CD14-positive monocyte (primary cell): ENCODE measurements around the gene MXD4. TPM values are rescaled to one million over a fixed set of nuclear protein-coding genes. Genes with fewer than 3 reads are reported as not detected.
A peak's percentile ranks its signal among the peaks of the same experiment; 100 is the strongest.

Source experiments
- DNase-seq, 3 donors: peaks; one replicate each; pipeline ENCODE4 v3.0.0-alpha.2; 2011 to 2022
- H2AFZ ChIP-seq: 2 replicates; pipeline ENCODE4 v1.6.0; 2012; ENCODE audit warnings: mild to moderate bottlenecking, low read depth, low read length, inconsistent platforms; ENCODE audit not compliant: insufficient read depth, poor library complexity, severe bottlenecking
- H3K27ac ChIP-seq, 2 donors: 1 replicate in 1 of 2; 2 replicates in 1 of 2; pipeline ENCODE4 v1.5.1; 2012 to 2013; ENCODE audit warnings: low read length in 2 of 2, control low read depth in 1 of 2, inconsistent platforms in 1 of 2, low read depth in 1 of 2, mild to moderate bottlenecking in 1 of 2
- H3K27me3 ChIP-seq, 2 donors: one replicate each; pipeline versions ENCODE4 v1.6.0 to v1.6.1; 2011 to 2013; ENCODE audit warnings: low read length in 2 of 2; ENCODE audit not compliant: control insufficient read depth in 2 of 2, insufficient read depth in 2 of 2
- H3K36me3 ChIP-seq, 2 donors: replicated peaks in 1 of 2; 1 replicate in 1 of 2; 2 replicates in 1 of 2; pipeline versions ENCODE4 v1.5.1 to v1.6.1; 2012 to 2013; ENCODE audit warnings: low read length in 2 of 2, control low read depth in 1 of 2, inconsistent platforms in 1 of 2, mild to moderate bottlenecking in 1 of 2; ENCODE audit not compliant: insufficient read depth in 2 of 2, control insufficient read depth in 1 of 2
- H3K4me1 ChIP-seq, 2 donors: 1 replicate in 1 of 2; 2 replicates in 1 of 2; pipeline versions ENCODE4 v1.5.1 to v1.6.1; 2012 to 2013; ENCODE audit warnings: low read length in 2 of 2, control low read depth in 1 of 2, inconsistent platforms in 1 of 2, mild to moderate bottlenecking in 1 of 2, moderate library complexity in 1 of 2; ENCODE audit not compliant: insufficient read depth in 2 of 2, control insufficient read depth in 1 of 2
- H3K4me2 ChIP-seq: replicated peaks from 2 replicates; pipeline ENCODE3; 2012; ENCODE audit warnings: low read length, moderate library complexity, mild to moderate bottlenecking; ENCODE audit not compliant: poor library complexity, severe bottlenecking; ENCODE audit errors: extremely low read depth
- H3K4me3 ChIP-seq, 3 experiments: fragments of 200-600 bp in 1 of 3; sonication (generic) in 1 of 3; replicated peaks in 1 of 3; 1 replicate in 2 of 3; 2 replicates in 1 of 3; pipeline ENCODE4 v1.5.1; 2011 to 2013; ENCODE audit warnings: low read length in 3 of 3, mild to moderate bottlenecking in 3 of 3, control low read depth in 2 of 3, low read depth in 2 of 3, inconsistent platforms in 1 of 3, moderate library complexity in 1 of 3
- H3K79me2 ChIP-seq: 2 replicates; pipeline ENCODE4 v1.6.0; 2012; ENCODE audit warnings: mild to moderate bottlenecking, control low read depth, inconsistent platforms, low read length, moderate library complexity; ENCODE audit not compliant: insufficient read depth
- H3K9ac ChIP-seq: 2 replicates; pipeline ENCODE4 v1.6.0; 2017; ENCODE audit warnings: low read length, mild to moderate bottlenecking; ENCODE audit not compliant: insufficient read depth, poor library complexity, severe bottlenecking
- H3K9me3 ChIP-seq, 2 donors: replicated peaks in 1 of 2; 1 replicate in 1 of 2; 2 replicates in 1 of 2; pipeline versions ENCODE4 v1.5.1 to v1.6.1; 2012 to 2013; ENCODE audit warnings: low read length in 2 of 2, control low read depth in 1 of 2; ENCODE audit not compliant: control insufficient read depth in 1 of 2, insufficient read depth in 1 of 2
- H4K20me1 ChIP-seq: 2 replicates; pipeline ENCODE4 v1.6.0; 2012; ENCODE audit warnings: mild to moderate bottlenecking, low read length, control low read depth, moderate library complexity; ENCODE audit not compliant: insufficient read depth
- H3K27ac Mint-ChIP-seq, 7 donors: one replicate each; pipeline ENCODE4 v1.8.0; 2020; ENCODE audit warnings: mild to moderate bottlenecking in 7 of 7, mixed read lengths in 7 of 7, moderate library complexity in 6 of 7, inconsistent platforms in 2 of 7
- H3K27me3 Mint-ChIP-seq, 3 donors: one replicate each; pipeline ENCODE4 v1.8.0; 2021 to 2022; ENCODE audit warnings: low read depth in 3 of 3, mild to moderate bottlenecking in 3 of 3, mixed read lengths in 3 of 3, moderate library complexity in 3 of 3, inconsistent platforms in 1 of 3
- H3K36me3 Mint-ChIP-seq, 2 donors: one replicate each; pipeline ENCODE4 v1.8.0; 2020; ENCODE audit warnings: mixed read lengths in 2 of 2, inconsistent platforms in 1 of 2, mild to moderate bottlenecking in 1 of 2
- H3K4me1 Mint-ChIP-seq: one replicate; pipeline ENCODE4 v1.8.0; 2020; ENCODE audit warnings: mild to moderate bottlenecking, mixed read lengths
- H3K4me3 Mint-ChIP-seq, 2 donors: one replicate each; pipeline ENCODE4 v1.8.0; 2020; ENCODE audit warnings: mild to moderate bottlenecking in 2 of 2, mixed read lengths in 2 of 2, moderate library complexity in 1 of 2
- H3K9me3 Mint-ChIP-seq, 7 donors: one replicate each; pipeline ENCODE4 v1.8.0; 2020 to 2022; ENCODE audit warnings: mixed read lengths in 7 of 7, mild to moderate bottlenecking in 6 of 7, moderate library complexity in 6 of 7, inconsistent platforms in 2 of 7
- CTCF ChIP-seq: fragments of 200-600 bp; IDR thresholded peaks from one replicate; pipeline ENCODE4 v1.8.0; 2022; ENCODE audit warnings: antibody characterized with exemption, mild to moderate bottlenecking
- WGBS: methylation state at CpG from one replicate; pipeline ENCODE4 v1.1.5; 2013; ENCODE audit warnings: missing lambda C conversion rate; ENCODE audit not compliant: insufficient coverage; 5-methylcytosine and 5-hydroxymethylcytosine counted together
- intact Hi-C, 2 donors: fragments of 100-400 bp; cut with micrococcal nuclease; formaldehyde crosslinking; loops; one replicate each; pipeline versions ENCODE4 v1.15.0 to v1.15.1; 2023
- polyA plus RNA-seq, 3 donors: library from polyadenylated mRNA; depleted of rRNA in 1 of 3; unstranded in 2 of 3; stranded (reverse) in 1 of 3; fragments of 300-500 nt in 2 of 3; fragments of >200 nt in 1 of 3; fragmentation: Illumina TruSeq in 2 of 3; gene quantifications; 1 replicate in 2 of 3; 2 replicates in 1 of 3; pipeline ENCODE4 v1.2.3, GENCODE V29; 2012 to 2021

The MXD4 gene
- polyA plus RNA-seq, 3 donors: 24.5 to 39.4 (median 35.9) TPM

GRCh38 chr4:2269206-2269531 is 7.3 kb upstream of the MXD4 start:
- no peaks in the 10 kb centered on the region for H3K9me3 ChIP-seq
- no peak overlapping the region for H3K9ac ChIP-seq
- H3K4me1 ChIP-seq: no peaks in the 10 kb centered on the region
- H3K27me3 ChIP-seq: no peaks in the 10 kb centered on the region
- no peak overlapping the region for H3K4me3 ChIP-seq
- no peak overlapping the region for H2AFZ ChIP-seq
- Mint-ChIP-seq H3K4me1 (no peaks in the 10 kb centered on the region), H3K27me3 (peaks cover 0 to 1% (median 0%) of the 10 kb centered on the region in 3 donors), H3K27ac (peak overlapping the region in 1 of 7 donors; percentile 17), H3K36me3 (no peaks in the 10 kb centered on the region), H3K4me3 (no peak overlapping the region), H3K9me3 (no peaks in the 10 kb centered on the region)
- no peak for DNase-seq
- 76% methylated on average over 3 of the region's 6 CpGs for WGBS
- H3K79me2 ChIP-seq: no peaks in the 10 kb centered on the region
- no peaks in the 10 kb centered on the region for H3K36me3 ChIP-seq
- no peak overlapping the region for H3K4me2 ChIP-seq
- no peaks in the 10 kb centered on the region for H4K20me1 ChIP-seq
- H3K27ac ChIP-seq: no peak overlapping the region
- intact Hi-C loops: loop anchor here in 1 of 2 donors (10.0 kb wide), 1 partner anchor 554 kb away; the partner anchor contains the start of gene SLBP
- TF ChIP-seq CTCF: no peak

- Histone ChIP-seq H3K4me2 (no peak overlapping the region), H3K9ac (no peak overlapping the region)
- no peaks in the 10 kb centered on the region for H3K36me3 Mint-ChIP-seq
Observed at GRCh38 chr4:2268357-2269205, 6.7 kb upstream of the MXD4 start.

More at GRCh38 chr4:2268357-2269205, 6.7 kb upstream of the MXD4 start:
- H3K27me3 ChIP-seq: no peaks in the 10 kb centered on the region
- H3K79me2 ChIP-seq: no peaks in the 10 kb centered on the region
- H3K27me3 Mint-ChIP-seq: no peaks in the 10 kb centered on the region
- H3K27ac ChIP-seq: no peak overlapping the region
- no peak overlapping the region for H3K4me3 Mint-ChIP-seq
- no peaks in the 10 kb centered on the region for H3K4me1 Mint-ChIP-seq
- 87% methylated on average over 19 of the region's 22 CpGs for WGBS
- no peak overlapping the region for H3K4me3 ChIP-seq
- TF ChIP-seq CTCF: no peak
- H3K9me3 ChIP-seq: no peaks in the 10 kb centered on the region
- H3K9me3 Mint-ChIP-seq: no peaks in the 10 kb centered on the region
- DNase-seq: no peak
- H3K27ac Mint-ChIP-seq: peak overlapping the region in 1 of 7 donors; percentile 17
- H3K36me3 ChIP-seq: no peaks in the 10 kb centered on the region
- H2AFZ ChIP-seq: no peak overlapping the region
- no peaks in the 10 kb centered on the region for H4K20me1 ChIP-seq
- intact Hi-C loops: loop anchor here in 1 of 2 donors (10.0 kb wide), 1 partner anchor 554 kb away; the partner anchor contains the start of gene SLBP
- H3K4me1 ChIP-seq: no peaks in the 10 kb centered on the region
